ENCODE results near the gene STPG2.
A peak's percentile ranks its signal among the peaks of the same experiment; 100 is the strongest.
"Not testable (repeated sequence)": the region's sequence is repeated elsewhere in the genome, so short reads cannot be mapped to it uniquely, and the experiment has no call there.

STPG2 gene

GRCh38 chr4:97560009-97560408, 583.3 kb downstream of the STPG2 start:
- Histone ChIP-seq H3K9me3 (ENCODE audit: severe bottlenecking) (no peaks in the 10 kb centered on the region), H3K27me3 (ENCODE audit: insufficient read depth, poor library complexity, severe bottlenecking) (no peaks in the 10 kb centered on the region), H3K4me3 (ENCODE audit: severe bottlenecking) (no peak overlapping the region), H3K36me3 (ENCODE audit: low read depth) (no peaks in the 10 kb centered on the region), H3K27ac (ENCODE audit: poor library complexity, severe bottlenecking) (no peak overlapping the region), H3K4me1 (ENCODE audit: insufficient read depth, poor library complexity, severe bottlenecking) (no peaks in the 10 kb centered on the region)
- TF ChIP-seq CTCF (IDR thresholded peaks at IDR 0.05; ENCODE audit: poor library complexity, severe bottlenecking): no peak
- DNase-seq (ENCODE audit: low spot score): no peak
- no peak for ATAC-seq (ENCODE audit: low read depth)

GRCh38 chr4:97558204-97558778, 585.0 kb downstream of the STPG2 start:
- no peak overlapping the region for H3K4me3 ChIP-seq (ENCODE audit: severe bottlenecking)
- H3K27me3 ChIP-seq (ENCODE audit: insufficient read depth, poor library complexity, severe bottlenecking): no peaks in the 10 kb centered on the region
- no peaks in the 10 kb centered on the region for H3K9me3 ChIP-seq (ENCODE audit: severe bottlenecking)
- no peak for TF ChIP-seq CTCF (IDR thresholded peaks at IDR 0.05; ENCODE audit: poor library complexity, severe bottlenecking)
- no peaks in the 10 kb centered on the region for H3K4me1 ChIP-seq (ENCODE audit: insufficient read depth, poor library complexity, severe bottlenecking)
- DNase-seq (ENCODE audit: low spot score) (no peak), ATAC-seq (ENCODE audit: low read depth) (no peak)
- H3K27ac ChIP-seq (ENCODE audit: poor library complexity, severe bottlenecking): no peak overlapping the region
- no peaks in the 10 kb centered on the region for H3K36me3 ChIP-seq (ENCODE audit: low read depth)

- H3K36me3 ChIP-seq (ENCODE audit: low read depth); H3K27ac ChIP-seq (ENCODE audit: poor library complexity, severe bottlenecking); H3K4me3 ChIP-seq (ENCODE audit: severe bottlenecking); DNase-seq (ENCODE audit: low spot score); H3K9me3 ChIP-seq (ENCODE audit: severe bottlenecking); ATAC-seq (ENCODE audit: low read depth); H3K27me3 ChIP-seq (ENCODE audit: insufficient read depth, poor library complexity, severe bottlenecking); H3K4me1 ChIP-seq (ENCODE audit: insufficient read depth, poor library complexity, severe bottlenecking): not testable (repeated sequence)
Measured at GRCh38 chr4:97550637-97551036, 592.6 kb downstream of the STPG2 start.

- Histone ChIP-seq H3K27ac (ENCODE audit: poor library complexity, severe bottlenecking) (no peak overlapping the region), H3K4me1 (ENCODE audit: insufficient read depth, poor library complexity, severe bottlenecking) (no peaks in the 10 kb centered on the region), H3K4me3 (ENCODE audit: severe bottlenecking) (no peak overlapping the region), H3K36me3 (ENCODE audit: low read depth) (no peaks in the 10 kb centered on the region), H3K27me3 (ENCODE audit: insufficient read depth, poor library complexity, severe bottlenecking) (no peaks in the 10 kb centered on the region), H3K9me3 (ENCODE audit: severe bottlenecking) (no peaks in the 10 kb centered on the region)
- peak; percentile 43 for TF ChIP-seq CTCF (IDR thresholded peaks at IDR 0.05; ENCODE audit: poor library complexity, severe bottlenecking)
- no peak for DNase-seq (ENCODE audit: low spot score)
- no peak for ATAC-seq (ENCODE audit: low read depth)
Measured at GRCh38 chr4:97548943-97549583, 594.2 kb downstream of the STPG2 start.

GRCh38 chr4:97548186-97548585, 595.1 kb downstream of the STPG2 start:
- Histone ChIP-seq H3K9me3 (ENCODE audit: severe bottlenecking) (no peaks in the 10 kb centered on the region), H3K4me3 (ENCODE audit: severe bottlenecking) (no peak overlapping the region), H3K27me3 (ENCODE audit: insufficient read depth, poor library complexity, severe bottlenecking) (no peaks in the 10 kb centered on the region), H3K36me3 (ENCODE audit: low read depth) (no peaks in the 10 kb centered on the region), H3K4me1 (ENCODE audit: insufficient read depth, poor library complexity, severe bottlenecking) (no peaks in the 10 kb centered on the region), H3K27ac (ENCODE audit: poor library complexity, severe bottlenecking) (no peak overlapping the region)
- no peak for ATAC-seq (ENCODE audit: low read depth)
- DNase-seq (ENCODE audit: low spot score): no peak
- no peak for TF ChIP-seq CTCF (IDR thresholded peaks at IDR 0.05; ENCODE audit: poor library complexity, severe bottlenecking)

All from RWPE2 (cell line).